ENCODE data around the gene ZRANB3.
"Not testable (repeated sequence)": the region's sequence is repeated elsewhere in the genome, so short reads cannot be mapped to it uniquely, and the experiment has no call there.

Gene ZRANB3

GRCh38 chr2:135530313-135531230 is at the start of gene ZRANB3:
ZRANB3 (minus strand) TSS chr2:135531218.
- DNase-seq (ENCODE audit: low read depth in 2 of 2), result peak; percentile 94

GRCh38 chr2:135573620-135574019 is 42.6 kb upstream of the ZRANB3 start:
- no peak for DNase-seq (ENCODE audit: low read depth in 2 of 2)

- no peak for DNase-seq (ENCODE audit: low read depth in 2 of 2)
Measured at GRCh38 chr2:135570884-135571283, 39.9 kb upstream of the ZRANB3 start.

- DNase-seq (ENCODE audit: low read depth in 2 of 2), result no peak
Measured at GRCh38 chr2:135563793-135564192, 32.8 kb upstream of the ZRANB3 start.

GRCh38 chr2:135561925-135562324 is 30.9 kb upstream of the ZRANB3 start:
- DNase-seq (ENCODE audit: low read depth in 2 of 2), result no peak

- DNase-seq (ENCODE audit: low read depth in 2 of 2), result no peak
Measured at GRCh38 chr2:135557530-135557929, 26.5 kb upstream of the ZRANB3 start.

- no peak for DNase-seq (ENCODE audit: low read depth in 2 of 2)
Measured at GRCh38 chr2:135555311-135555710, 24.3 kb upstream of the ZRANB3 start.

GRCh38 chr2:135552887-135553286 is 21.9 kb upstream of the ZRANB3 start:
- no peak for DNase-seq (ENCODE audit: low read depth in 2 of 2)

GRCh38 chr2:135551356-135551755 is 20.3 kb upstream of the ZRANB3 start:
- DNase-seq (ENCODE audit: low read depth in 2 of 2), result no peak

GRCh38 chr2:135547311-135547710 is 16.3 kb upstream of the ZRANB3 start:
- no peak for DNase-seq (ENCODE audit: low read depth in 2 of 2)

GRCh38 chr2:135546436-135546835 is 15.4 kb upstream of the ZRANB3 start:
- DNase-seq (ENCODE audit: low read depth in 2 of 2), result no peak

GRCh38 chr2:135533545-135533944 is 2.5 kb upstream of the ZRANB3 start:
- DNase-seq (ENCODE audit: low read depth in 2 of 2), result not testable (repeated sequence)

- no peak for DNase-seq (ENCODE audit: low read depth in 2 of 2)
Measured at GRCh38 chr2:135532581-135532980, 1.6 kb upstream of the ZRANB3 start.

GRCh38 chr2:135531231-135532197 is 496 bp upstream of the ZRANB3 start, which contains the start of gene R3HDM1:
R3HDM1 (plus strand) TSS chr2:135531484; CDS start chr2:135604846, 73,362 bp downstream.
- DNase-seq (ENCODE audit: low read depth in 2 of 2), result peak; percentile 100

- DNase-seq (ENCODE audit: low read depth in 2 of 2), result no peak
Measured at GRCh38 chr2:135528006-135528405, 3.0 kb downstream of the ZRANB3 start.

- DNase-seq (ENCODE audit: low read depth in 2 of 2), result no peak
Measured at GRCh38 chr2:135525786-135526185, 5.2 kb downstream of the ZRANB3 start.

GRCh38 chr2:135512099-135512498 is 18.9 kb downstream of the ZRANB3 start:
- DNase-seq (ENCODE audit: low read depth in 2 of 2), result no peak

GRCh38 chr2:135510577-135510976 is 20.4 kb downstream of the ZRANB3 start:
- DNase-seq (ENCODE audit: low read depth in 2 of 2), result no peak

GRCh38 chr2:135504811-135505210 is 26.2 kb downstream of the ZRANB3 start:
- DNase-seq (ENCODE audit: low read depth in 2 of 2), result no peak

- not testable (repeated sequence) for DNase-seq (ENCODE audit: low read depth in 2 of 2)
Measured at GRCh38 chr2:135498588-135498987, 32.4 kb downstream of the ZRANB3 start.

GRCh38 chr2:135494917-135495316 is 36.1 kb downstream of the ZRANB3 start:
- no peak for DNase-seq (ENCODE audit: low read depth in 2 of 2)

GRCh38 chr2:135494503-135494902 is 36.5 kb downstream of the ZRANB3 start:
- no peak for DNase-seq (ENCODE audit: low read depth in 2 of 2)
